ENCODE data around the gene EPM2A. TPM values are rescaled to one million over a fixed set of nuclear protein-coding genes. Genes with fewer than 3 reads are reported as not detected.

The EPM2A gene
- total and polyA plus RNA-seq, 10 of the 15 experiments (the other 5 are each of a cell fraction or from before 2014, with no cell fraction given): 3.4 to 13.0 (median 7.9) TPM

GRCh38 chr6:145722190-145722589, 13.1 kb downstream of the EPM2A start:
- intact Hi-C loops (cut with micrococcal nuclease; ENCODE audit: unreplicated experiment): no loop called here
- no peak for DNase-seq (ENCODE audit: low read depth, low spot score)
- ATAC-seq: no peak
- Histone ChIP-seq H2AFZ (ENCODE audit: control insufficient read depth, low read depth, low read length) (no peak overlapping the region), H3K9ac (ENCODE audit: control insufficient read depth, insufficient read depth, low read length) (no peak overlapping the region), H3K36me3 (ENCODE audit: control insufficient read depth in 2 of 2, insufficient read depth in 2 of 2, low read length in 1 of 2) (no peaks in the 10 kb centered on the region), H3K79me2 (ENCODE audit: control insufficient read depth, insufficient read depth, low read length) (no peaks in the 10 kb centered on the region), H3K9me3 (replicated peaks; ENCODE audit: control insufficient read depth, insufficient read depth, low read length) (peaks cover 3% of the 10 kb centered on the region; the same call in 2 of the 3 replicates), H4K20me1 (ENCODE audit: control insufficient read depth, insufficient read depth) (no peaks in the 10 kb centered on the region), H3K4me3 (no peak overlapping the region), H3K4me1 (ENCODE audit: control insufficient read depth, insufficient read depth, low read length) (no peaks in the 10 kb centered on the region), H3K4me2 (ENCODE audit: control insufficient read depth, insufficient read depth) (no peak overlapping the region), H3K27me3 (replicated peaks in 1 of 2; ENCODE audit: control insufficient read depth in 2 of 2, insufficient read depth in 2 of 2, low read length in 1 of 2) (no peaks in the 10 kb centered on the region), H3K27ac (ENCODE audit: control insufficient read depth, insufficient read depth) (no peak overlapping the region)
- ChIA-PET CTCF (no interaction called here), RAD21 (ENCODE audit: unreplicated experiment) (no interaction called here), POLR2A (no interaction called here), SMC1A (ENCODE audit: uncharacterized antibody, unreplicated experiment) (interaction anchor here (0.7 to 1.0 kb wide), 3 partner anchors 10 to 17 kb away, joined by 3 to 4 read pairs (median 3); no protein-coding TSS in a partner anchor)
- no peak for FAIRE-seq
- TF ChIP-seq RELB (IDR thresholded peaks at IDR 0.05; ENCODE audit: low read depth): no peak
- no peak for TF ChIP-seq POLR2AphosphoS5 (IDR thresholded peaks at IDR 0.05; ENCODE audit: low read length)
- TF ChIP-seq FOXK2 (IDR thresholded peaks at IDR 0.05): no peak
- no peak for TF ChIP-seq POU2F2 (IDR thresholded peaks at IDR 0.05; ENCODE audit: borderline replicate concordance, low read depth, low read length)
- TF ChIP-seq HDAC6 (IDR thresholded peaks at IDR 0.05; ENCODE audit: unreplicated experiment): no peak
- no peak for TF ChIP-seq TBL1XR1 (IDR thresholded peaks at IDR 0.05; ENCODE audit: low read depth, low read length)
- no peak for TF ChIP-seq ESRRA (IDR thresholded peaks at IDR 0.05; ENCODE audit: low read length)
- no peak for TF ChIP-seq CREB1 (IDR thresholded peaks at IDR 0.05; ENCODE audit: low read depth)
- no peak for TF ChIP-seq ATF2 (IDR thresholded peaks at IDR 0.05; ENCODE audit: low read length)
- no peak for TF ChIP-seq CBFB (IDR thresholded peaks at IDR 0.05; ENCODE audit: low read depth)
- TF ChIP-seq JUND (IDR thresholded peaks at IDR 0.05; ENCODE audit: low read depth, low read length): no peak
- no peak for TF ChIP-seq STAT3 (IDR thresholded peaks at IDR 0.05; ENCODE audit: low read depth, low read length)
- no peak for TF ChIP-seq MTA3 (IDR thresholded peaks at IDR 0.05; ENCODE audit: borderline replicate concordance, low read length)
- TF ChIP-seq PRDM15 (CRISPR knock-in tag; IDR thresholded peaks at IDR 0.05): no peak
- TF ChIP-seq ZNF217 (IDR thresholded peaks at IDR 0.05): no peak
- WGBS (ENCODE audit: insufficient coverage, insufficient replicate concordance, low lambda C conversion rate, missing lambda C conversion rate): 100% methylated on average over 2 of the region's 2 CpGs
- in situ Hi-C loops (cut with MboI): no loop called here
- no TSS peak for BruUV-seq (replicated peaks)
